CD4-positive, alpha-beta T cell (primary cell): ENCODE measurements around the gene ANKFN1. TPM values are rescaled to one million over a fixed set of nuclear protein-coding genes. Genes with fewer than 3 reads are reported as not detected.

Source experiments
- ATAC-seq: fragments of 200-7000 bp; cut with Tn5 transposase; one replicate; pipeline ENCODE4 v1.10.0; 2022; ENCODE audit warnings: mild to moderate bottlenecking; ENCODE audit not compliant: poor library complexity
- CTCF ChIA-PET: fragments of 350-600 bp; sonication (Branson Sonifier 250); formaldehyde crosslinking; loops from one replicate; lab custom pipeline; 2021; ENCODE audit warnings: antibody characterized with exemption, inconsistent platforms; lab: Charles Lee
- POLR2A ChIA-PET: fragments of 350-600 bp; sonication (Branson Sonifier 250); formaldehyde crosslinking; loops from one replicate; lab custom pipeline; 2021; ENCODE audit warnings: antibody characterized with exemption, inconsistent platforms; lab: Charles Lee
- DNase-seq, 14 experiments: peaks; one replicate each; pipeline ENCODE4 v3.0.0-alpha.2; 2013 to 2020; ENCODE audit warnings: mixed read lengths in 2 of 14
- H3K27ac ChIP-seq, 2 donors: one replicate each; pipeline versions ENCODE4 v1.5.1 to v1.7.0; 2013; ENCODE audit warnings: low read length in 2 of 2, low read depth in 1 of 2, mild to moderate bottlenecking in 1 of 2
- H3K27me3 ChIP-seq, 2 experiments: 1 replicate in 1 of 2; 2 replicates in 1 of 2; pipeline versions ENCODE4 v1.6.1 to v1.7.0; 2013; ENCODE audit warnings: low read length in 2 of 2, control low read depth in 1 of 2, mild to moderate bottlenecking in 1 of 2, moderate library complexity in 1 of 2; ENCODE audit not compliant: insufficient read depth in 2 of 2, control insufficient read depth in 1 of 2
- H3K36me3 ChIP-seq: one replicate; pipeline ENCODE4 v1.6.1; 2013; ENCODE audit warnings: low read length, control low read depth; ENCODE audit not compliant: insufficient read depth
- H3K4me1 ChIP-seq: one replicate; pipeline ENCODE4 v1.6.1; 2013; ENCODE audit warnings: low read length, control low read depth; ENCODE audit not compliant: insufficient read depth
- H3K4me3 ChIP-seq: one replicate; pipeline ENCODE4 v1.5.1; 2013; ENCODE audit warnings: mild to moderate bottlenecking, low read length, moderate library complexity
- H3K9me3 ChIP-seq, 2 experiments: 1 replicate in 1 of 2; 2 replicates in 1 of 2; pipeline versions ENCODE4 v1.6.1 to v1.7.0; 2013; ENCODE audit warnings: low read length in 2 of 2, mild to moderate bottlenecking in 2 of 2, control low read depth in 1 of 2, moderate library complexity in 1 of 2; ENCODE audit not compliant: control insufficient read depth in 1 of 2, insufficient read depth in 1 of 2
- H3K27ac Mint-ChIP-seq: one replicate; pipeline ENCODE4 v1.8.0; 2020; ENCODE audit warnings: mixed read lengths
- H3K27me3 Mint-ChIP-seq: one replicate; pipeline ENCODE4 v1.8.0; 2021; ENCODE audit warnings: mixed read lengths
- H3K36me3 Mint-ChIP-seq: one replicate; pipeline ENCODE4 v1.8.0; 2021; ENCODE audit warnings: low read depth, mixed read lengths
- H3K4me1 Mint-ChIP-seq: one replicate; pipeline ENCODE4 v1.8.0; 2021; ENCODE audit warnings: low read depth, mixed read lengths
- H3K4me3 Mint-ChIP-seq: one replicate; pipeline ENCODE4 v1.8.0; 2020; ENCODE audit warnings: mild to moderate bottlenecking, mixed read lengths
- H3K9me3 Mint-ChIP-seq: one replicate; pipeline ENCODE4 v1.8.0; 2020; ENCODE audit warnings: mixed read lengths
- CTCF ChIP-seq: fragments of 200-600 bp; IDR thresholded peaks from one replicate; pipeline ENCODE4 v1.8.0; 2022; ENCODE audit warnings: antibody characterized with exemption, mild to moderate bottlenecking
- intact Hi-C, 2 experiments: fragments of 100-400 bp; cut with DNase I in 1 of 2; cut with micrococcal nuclease in 1 of 2; formaldehyde crosslinking; loops; one replicate each; pipeline versions ENCODE4 v1.15.1 to v1.9.0; 2023 to 2025; cut with DNase I, micrococcal nuclease
- polyA plus RNA-seq, 2 donors: library from polyadenylated mRNA; unstranded; fragments of 120-200 nt; gene quantifications; one replicate each; pipeline ENCODE4 v1.2.1, GENCODE V29; 2013
- total RNA-seq, 174 experiments: library from RNA in 2 of 174; stranded (reverse) in 2 of 174; gene quantifications; one replicate each; pipeline ENCODE4 v1.2.3 and lab custom pipeline; 2021 to 2026

ANKFN1 gene
- not detected for total RNA-seq
- polyA plus RNA-seq (2013, experiment 1 of 2), result not detected
- 0.07 TPM for polyA plus RNA-seq (2013, experiment 2 of 2)
- 0 to 0.24 (median 0) reads per million in 172 experiments for total RNA-seq (lab: John Stamatoyannopoulos, UW)

GRCh38 chr17:56152874-56153602 is at the start of gene ANKFN1:
TSS of gene ANKFN1 (plus strand) at chr17:56153475. CDS start at chr17:56212668, 59,193 bp downstream.
- Mint-ChIP-seq H3K36me3 (no peaks in the 10 kb centered on the region), H3K9me3 (no peaks in the 10 kb centered on the region), H3K4me3 (no peak within 1 kb of the TSS), H3K4me1 (no peaks in the 10 kb centered on the region), H3K27ac (no peak within 1 kb of the TSS), H3K27me3 (no peaks in the 10 kb centered on the region)
- no peak within 1 kb of the TSS for H3K4me3 ChIP-seq
- DNase-seq, result no peak
- H3K9me3 ChIP-seq, result no peaks in the 10 kb centered on the region
- ATAC-seq, result no peak
- no peaks in the 10 kb centered on the region for H3K4me1 ChIP-seq
- no peaks in the 10 kb centered on the region for H3K36me3 ChIP-seq
- peaks cover 3 to 5% of the 10 kb centered on the region in 2 experiments for H3K27me3 ChIP-seq
- ChIA-PET POLR2A (no interaction called here), CTCF (no interaction called here)
- TF ChIP-seq CTCF, result no peak
- no peak within 1 kb of the TSS for H3K27ac ChIP-seq
- intact Hi-C loops, result no loop called here

GRCh38 chr17:56108811-56109284 is 44.4 kb upstream of the ANKFN1 start:
- TF ChIP-seq CTCF, result no peak
- no peak overlapping the region for H3K4me3 Mint-ChIP-seq
- intact Hi-C loops, result no loop called here
- no peaks in the 10 kb centered on the region for H3K4me1 ChIP-seq
- POLR2A ChIA-PET, result no interaction called here
- H3K9me3 ChIP-seq, result peaks cover 0 to 4% of the 10 kb centered on the region in 2 experiments
- H3K27me3 Mint-ChIP-seq, result peaks cover 12% of the 10 kb centered on the region
- peaks cover 0 to 3% of the 10 kb centered on the region in 2 experiments for H3K27me3 ChIP-seq
- no peaks in the 10 kb centered on the region for H3K9me3 Mint-ChIP-seq
- H3K4me1 Mint-ChIP-seq, result no peaks in the 10 kb centered on the region
- no peaks in the 10 kb centered on the region for H3K36me3 ChIP-seq
- H3K27ac Mint-ChIP-seq, result no peak overlapping the region
- H3K4me3 ChIP-seq, result no peak overlapping the region
- no peaks in the 10 kb centered on the region for H3K36me3 Mint-ChIP-seq
- ATAC-seq (no peak), DNase-seq (no peak)
- H3K27ac ChIP-seq, result no peak overlapping the region
- CTCF ChIA-PET, result no interaction called here

GRCh38 chr17:56109836-56110235 is 43.4 kb upstream of the ANKFN1 start:
- Histone ChIP-seq H3K4me1 (no peaks in the 10 kb centered on the region), H3K27ac (no peak overlapping the region), H3K4me3 (no peak overlapping the region), H3K9me3 (peaks cover 0 to 4% of the 10 kb centered on the region in 2 experiments), H3K36me3 (no peaks in the 10 kb centered on the region), H3K27me3 (peaks cover 0 to 3% of the 10 kb centered on the region in 2 experiments)
- CTCF ChIA-PET, result no interaction called here
- POLR2A ChIA-PET, result no interaction called here
- Mint-ChIP-seq H3K27me3 (peaks cover 8% of the 10 kb centered on the region), H3K27ac (no peak overlapping the region), H3K9me3 (no peaks in the 10 kb centered on the region), H3K4me3 (no peak overlapping the region), H3K36me3 (no peaks in the 10 kb centered on the region), H3K4me1 (no peaks in the 10 kb centered on the region)
- no peak for TF ChIP-seq CTCF
- ATAC-seq (no peak), DNase-seq (no peak)
- intact Hi-C loops, result no loop called here
